ENCODE data around the gene MSGN1. TPM values are rescaled to one million over a fixed set of nuclear protein-coding genes. Genes with fewer than 3 reads are reported as not detected.

MSGN1 gene
- polyA plus RNA-seq, 1 of the 3 experiments (the other 2 are of a cell fraction), result not detected

DNA sequence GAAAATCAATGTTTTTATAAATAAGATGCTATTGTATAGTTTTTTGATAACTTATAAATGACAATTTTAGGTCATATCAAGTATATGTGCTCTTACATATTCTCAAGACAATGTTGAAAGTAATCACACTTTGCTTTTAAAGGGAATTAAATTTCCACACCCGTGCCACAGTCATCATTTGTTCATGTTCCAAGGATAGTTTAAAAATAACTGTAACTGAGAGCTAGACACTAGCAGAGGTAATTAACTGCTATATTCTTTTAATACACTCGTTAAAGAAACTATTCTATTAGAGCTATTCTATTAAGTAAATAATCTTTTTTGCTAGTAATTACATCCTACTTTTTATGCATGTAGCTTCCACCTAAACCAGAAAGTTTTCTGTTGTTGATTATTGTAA, 44.3 kb upstream of the MSGN1 start:
- Histone ChIP-seq H2AFZ (ENCODE audit: low read depth) (no peak overlapping the region), H3K27me3 (ENCODE audit: insufficient read depth) (no peaks in the 10 kb centered on the region), H3K4me3 (ENCODE audit: low read depth in 2 of 2, low read length in 1 of 2) (no peak overlapping the region), H3K36me3 (replicated peaks in 1 of 2; ENCODE audit: control insufficient read depth in 1 of 2, insufficient read depth in 2 of 2, low read length in 1 of 2) (peaks cover 46 to 85% of the 10 kb centered on the region in 2 experiments), H3K9me2 (no peaks in the 10 kb centered on the region), H3F3A (replicated peaks; ENCODE audit: insufficient read depth) (no peaks in the 10 kb centered on the region), H3K4me2 (no peak overlapping the region), H3K27ac (ENCODE audit: low read depth in 2 of 2, low read length in 1 of 2) (no peak overlapping the region), H3K4me1 (ENCODE audit: control insufficient read depth in 1 of 2, insufficient read depth in 2 of 2, low read depth in 1 of 2, low read length in 1 of 2) (no peaks in the 10 kb centered on the region; a peak in 2 of 4 replicates), H3K9me3 (no peaks in the 10 kb centered on the region), H3K9ac (no peak overlapping the region), H4K20me1 (ENCODE audit: insufficient read depth) (no peaks in the 10 kb centered on the region), H3K79me2 (ENCODE audit: insufficient read depth) (no peaks in the 10 kb centered on the region)
- POLR2A ChIA-PET, result no interaction called here
- TF ChIP-seq RXRA (IDR thresholded peaks at IDR 0.05; ENCODE audit: borderline replicate concordance, low read depth) (no peak), TCF12 (IDR thresholded peaks at IDR 0.05) (no peak), RAD21 (IDR thresholded peaks at IDR 0.05; ENCODE audit: low read length) (no peak), JUND (IDR thresholded peaks at IDR 0.05) (no peak), CTCF (IDR thresholded peaks at IDR 0.05) (no peak), SIN3A (IDR thresholded peaks at IDR 0.05; ENCODE audit: borderline replicate concordance, low read depth, low read length) (no peak), USF2 (IDR thresholded peaks at IDR 0.05; ENCODE audit: borderline replicate concordance, low read depth, low read length) (no peak), POLR2AphosphoS5 (IDR thresholded peaks at IDR 0.05; ENCODE audit: low read depth, low read length) (no peak), FOXJ3 (CRISPR knock-in tag; IDR thresholded peaks at IDR 0.05) (no peak), CHD2 (IDR thresholded peaks at IDR 0.05; ENCODE audit: low read length, partially characterized antibody) (no peak), IRF3 (IDR thresholded peaks at IDR 0.05; ENCODE audit: low read depth, low read length) (no peak), EP300 (IDR thresholded peaks at IDR 0.05; ENCODE audit: borderline replicate concordance in 1 of 2, low read depth in 1 of 2, low read length in 1 of 2) (no peak), FOXM1 (IDR thresholded peaks at IDR 0.05; ENCODE audit: low read depth) (no peak), RCOR1 (IDR thresholded peaks at IDR 0.05; ENCODE audit: low read length) (no peak), YY1 (IDR thresholded peaks at IDR 0.05; ENCODE audit: low read depth) (no peak), EZH2phosphoT487 (IDR thresholded peaks at IDR 0.05; ENCODE audit: borderline replicate concordance, low read depth) (no peak)
- TF ChIP-seq, protein P1, sequence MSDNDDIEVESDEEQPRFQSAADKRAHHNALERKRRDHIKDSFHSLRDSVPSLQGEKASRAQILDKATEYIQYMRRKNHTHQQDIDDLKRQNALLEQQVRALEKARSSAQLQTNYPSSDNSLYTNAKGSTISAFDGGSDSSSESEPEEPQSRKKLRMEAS (IDR thresholded peaks at IDR 0.05; ENCODE audit: low read depth), result no peak
- TF ChIP-seq, protein P2, sequence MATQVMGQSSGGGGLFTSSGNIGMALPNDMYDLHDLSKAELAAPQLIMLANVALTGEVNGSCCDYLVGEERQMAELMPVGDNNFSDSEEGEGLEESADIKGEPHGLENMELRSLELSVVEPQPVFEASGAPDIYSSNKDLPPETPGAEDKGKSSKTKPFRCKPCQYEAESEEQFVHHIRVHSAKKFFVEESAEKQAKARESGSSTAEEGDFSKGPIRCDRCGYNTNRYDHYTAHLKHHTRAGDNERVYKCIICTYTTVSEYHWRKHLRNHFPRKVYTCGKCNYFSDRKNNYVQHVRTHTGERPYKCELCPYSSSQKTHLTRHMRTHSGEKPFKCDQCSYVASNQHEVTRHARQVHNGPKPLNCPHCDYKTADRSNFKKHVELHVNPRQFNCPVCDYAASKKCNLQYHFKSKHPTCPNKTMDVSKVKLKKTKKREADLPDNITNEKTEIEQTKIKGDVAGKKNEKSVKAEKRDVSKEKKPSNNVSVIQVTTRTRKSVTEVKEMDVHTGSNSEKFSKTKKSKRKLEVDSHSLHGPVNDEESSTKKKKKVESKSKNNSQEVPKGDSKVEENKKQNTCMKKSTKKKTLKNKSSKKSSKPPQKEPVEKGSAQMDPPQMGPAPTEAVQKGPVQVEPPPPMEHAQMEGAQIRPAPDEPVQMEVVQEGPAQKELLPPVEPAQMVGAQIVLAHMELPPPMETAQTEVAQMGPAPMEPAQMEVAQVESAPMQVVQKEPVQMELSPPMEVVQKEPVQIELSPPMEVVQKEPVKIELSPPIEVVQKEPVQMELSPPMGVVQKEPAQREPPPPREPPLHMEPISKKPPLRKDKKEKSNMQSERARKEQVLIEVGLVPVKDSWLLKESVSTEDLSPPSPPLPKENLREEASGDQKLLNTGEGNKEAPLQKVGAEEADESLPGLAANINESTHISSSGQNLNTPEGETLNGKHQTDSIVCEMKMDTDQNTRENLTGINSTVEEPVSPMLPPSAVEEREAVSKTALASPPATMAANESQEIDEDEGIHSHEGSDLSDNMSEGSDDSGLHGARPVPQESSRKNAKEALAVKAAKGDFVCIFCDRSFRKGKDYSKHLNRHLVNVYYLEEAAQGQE (IDR thresholded peaks at IDR 0.05; ENCODE audit: low read depth, low read length), result no peak
- WGBS (ENCODE audit: low lambda C conversion rate), result 92% methylated on average over 2 of the region's 2 CpGs
- DNase-seq, result no peak
- CTCF ChIA-PET, result interaction anchor here (1.2 to 1.6 kb wide), 3 partner anchors 14 to 38 kb away, joined by 3 to 4 read pairs (median 4); partner anchors contain the start of genes GEN1 and SMC6

Measured in SK-N-SH (cell line).